Frontal cortex (tissue), 4 donors: ENCODE data around the gene ST8SIA5. TPM values are rescaled to one million over a fixed set of nuclear protein-coding genes. Genes with fewer than 3 reads are reported as not detected.

Experiments used
- DNase-seq, 2 donors: peaks; one replicate each; pipeline ENCODE4 v3.0.0; 2012; ENCODE audit warnings: low spot score in 2 of 2
- FAIRE-seq: peaks from 2 replicates; lab custom pipeline; 2012; peaks lifted over from hg19 to GRCh38; lab: Jason Lieb, UNC
- total RNA-seq: library from RNA; depleted of rRNA; stranded (reverse); fragments of >200 nt; gene quantifications from one replicate; pipeline ENCODE4 v1.2.3, GENCODE V29; 2014
- donor health status: control.
- donor health status: control.
- donor health status: control.

The ST8SIA5 gene
- total RNA-seq, 1 donor from 2014 or later, result 4.9 TPM

DNA sequence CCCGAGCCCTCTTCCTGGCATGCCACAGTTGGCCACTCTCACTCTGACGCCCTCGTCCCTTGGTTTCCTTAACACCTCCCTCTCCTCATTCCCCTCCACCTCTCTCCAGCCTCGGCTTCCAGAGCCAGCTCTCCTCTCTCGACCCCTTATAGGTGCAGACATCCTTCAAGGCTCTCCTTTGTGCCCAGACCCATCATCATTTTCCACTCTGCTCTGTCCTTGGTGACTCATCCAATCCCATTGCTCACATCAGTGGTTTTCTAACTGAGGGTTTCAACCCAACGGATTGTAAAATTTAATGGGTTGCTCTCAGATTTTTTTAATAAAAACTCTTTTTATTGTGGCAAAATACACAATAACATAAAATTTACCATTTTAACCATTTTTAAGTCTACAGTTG, 6.2 kb downstream of the ST8SIA5 start:
- DNase-seq, result no peak
- no peak for FAIRE-seq

DNA sequence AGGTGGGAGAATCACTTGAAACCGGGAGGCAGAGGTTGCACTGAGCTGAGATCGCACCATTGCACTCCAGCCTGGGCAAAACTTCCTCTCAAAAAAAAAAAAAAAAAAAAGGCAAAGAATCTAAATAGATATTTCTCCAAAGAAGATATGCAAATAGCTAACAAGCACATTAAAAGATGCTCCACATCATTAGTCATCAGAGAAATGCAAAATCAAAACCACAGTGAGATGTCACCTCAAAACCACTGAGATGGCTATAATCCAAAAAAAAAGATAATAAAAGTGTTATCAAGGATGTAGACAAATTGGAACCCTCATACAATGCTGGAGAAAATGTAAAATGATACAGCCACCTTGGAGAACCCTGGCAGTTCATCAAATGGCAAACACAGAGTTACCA, 8.4 kb downstream of the ST8SIA5 start:
- DNase-seq (no peak), FAIRE-seq (no peak)

DNA sequence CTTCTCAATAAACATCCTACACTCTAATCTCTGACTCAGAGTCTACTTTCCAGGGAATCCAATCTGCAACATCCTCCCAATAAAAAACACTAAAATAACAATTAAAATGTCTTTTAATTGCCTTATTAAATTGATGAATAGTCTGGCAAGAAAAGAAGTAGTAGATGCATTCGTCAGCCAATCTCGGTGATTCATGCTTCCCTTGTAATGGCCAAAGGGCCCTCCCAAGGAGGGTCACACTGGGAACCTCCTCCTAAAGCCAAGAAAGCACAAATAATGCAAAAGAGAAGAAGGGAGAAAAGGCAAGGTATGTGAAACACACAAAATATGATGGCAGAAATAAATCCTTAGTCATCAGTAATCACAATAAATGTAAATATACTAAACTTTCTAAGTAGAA, 16.8 kb downstream of the ST8SIA5 start:
- FAIRE-seq (no peak), DNase-seq (no peak)

DNA sequence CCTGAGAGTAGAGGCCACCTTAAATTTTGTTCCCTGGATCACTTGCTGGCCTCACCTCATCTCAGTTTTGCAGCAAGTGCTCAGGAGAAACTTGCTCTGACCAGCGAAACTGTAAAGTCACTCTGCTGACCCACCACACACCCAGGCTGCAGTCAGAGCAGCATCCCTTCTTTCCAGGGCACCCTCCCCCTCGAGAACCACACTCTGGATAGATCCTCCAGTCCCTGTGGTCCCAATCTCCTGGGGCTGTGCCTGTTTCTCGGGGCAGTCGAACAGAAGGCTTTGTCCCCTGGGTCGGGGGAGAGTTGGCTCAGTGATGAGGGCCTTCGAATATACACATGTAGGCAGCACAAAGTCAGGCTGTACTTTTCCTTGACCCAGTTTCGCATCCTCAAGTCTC, 18.4 kb downstream of the ST8SIA5 start:
- DNase-seq (no peak), FAIRE-seq (no peak)

DNA sequence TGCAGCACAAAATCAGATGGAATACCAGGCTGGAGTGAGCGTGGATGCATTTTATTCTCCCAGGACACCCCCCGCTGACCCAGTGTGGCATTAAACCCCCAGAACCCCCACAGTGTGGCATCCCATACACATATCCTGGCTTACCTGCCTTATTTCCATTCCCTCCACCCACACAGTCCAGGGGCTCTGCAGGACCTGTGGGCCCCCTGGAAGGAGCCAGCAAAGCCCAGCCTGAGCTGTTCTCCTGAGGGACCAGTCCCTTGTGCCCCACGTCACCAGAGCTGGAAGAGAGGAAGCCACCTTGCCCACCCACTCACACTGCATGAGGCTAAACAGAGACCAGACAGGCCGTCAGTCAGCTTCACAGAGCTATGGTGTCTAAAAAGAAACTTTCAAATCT, 20.1 kb downstream of the ST8SIA5 start:
- no peak for DNase-seq
- no peak for FAIRE-seq

DNA sequence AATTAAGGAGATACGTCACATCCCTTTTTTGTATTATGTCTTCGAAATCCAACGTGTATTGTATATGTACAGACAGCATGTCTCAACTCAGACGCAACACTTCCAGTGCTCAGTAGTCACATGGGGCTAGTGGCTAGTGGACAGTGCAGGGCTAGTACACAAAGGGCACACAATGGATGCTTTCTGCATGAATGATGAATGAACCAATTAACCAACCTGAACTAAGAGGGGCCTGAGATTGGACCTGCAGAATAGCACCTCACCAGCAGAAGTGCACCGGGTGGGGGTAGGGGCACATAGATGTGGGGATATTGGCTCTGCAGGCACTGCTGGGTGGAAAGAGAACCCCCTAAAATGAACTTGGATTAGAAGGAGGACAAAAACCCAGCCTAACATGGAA, 20.7 kb downstream of the ST8SIA5 start:
- FAIRE-seq (no peak), DNase-seq (no peak)

DNA sequence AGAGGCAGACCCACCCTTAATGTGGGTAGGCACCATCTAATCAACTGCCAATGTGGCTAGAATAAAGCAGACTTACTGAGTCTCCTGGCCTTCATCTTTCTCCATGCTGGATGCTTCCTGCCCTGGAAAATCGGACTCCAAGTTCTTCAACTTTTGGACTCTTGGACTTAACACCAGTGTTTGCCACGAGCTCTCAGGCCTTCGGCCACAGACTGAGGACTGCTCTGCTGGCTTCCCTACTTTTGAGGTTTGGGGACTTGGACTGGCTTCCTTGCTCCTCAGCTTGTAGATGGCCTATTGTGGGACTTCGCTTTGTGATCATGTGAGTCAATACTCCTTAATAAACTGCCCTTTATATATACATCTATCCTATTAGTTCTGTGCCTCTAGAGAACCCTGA, 21.9 kb downstream of the ST8SIA5 start:
- no peak for DNase-seq
- no peak for FAIRE-seq

DNA sequence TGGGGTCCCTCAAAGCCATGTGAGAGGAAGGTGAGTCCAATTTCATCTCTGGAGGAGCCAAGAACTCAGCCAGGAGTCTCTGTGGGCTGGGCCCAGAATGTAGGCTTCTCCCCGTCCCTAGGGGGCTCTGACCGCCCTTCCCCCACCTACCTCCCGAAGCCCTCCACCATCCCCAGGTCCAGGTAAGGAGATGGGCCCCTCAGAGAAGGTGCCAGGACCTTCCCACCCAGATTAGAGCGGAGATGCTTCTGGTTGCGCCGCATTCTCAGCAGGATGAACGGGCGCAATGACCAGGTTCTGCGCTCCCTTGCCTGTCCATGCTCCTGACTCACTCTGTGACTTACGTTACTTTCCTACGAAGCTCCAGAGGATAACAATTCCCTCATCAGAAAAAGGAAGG, 23.0 kb downstream of the ST8SIA5 start:
- no peak for DNase-seq
- FAIRE-seq, result no peak

DNA sequence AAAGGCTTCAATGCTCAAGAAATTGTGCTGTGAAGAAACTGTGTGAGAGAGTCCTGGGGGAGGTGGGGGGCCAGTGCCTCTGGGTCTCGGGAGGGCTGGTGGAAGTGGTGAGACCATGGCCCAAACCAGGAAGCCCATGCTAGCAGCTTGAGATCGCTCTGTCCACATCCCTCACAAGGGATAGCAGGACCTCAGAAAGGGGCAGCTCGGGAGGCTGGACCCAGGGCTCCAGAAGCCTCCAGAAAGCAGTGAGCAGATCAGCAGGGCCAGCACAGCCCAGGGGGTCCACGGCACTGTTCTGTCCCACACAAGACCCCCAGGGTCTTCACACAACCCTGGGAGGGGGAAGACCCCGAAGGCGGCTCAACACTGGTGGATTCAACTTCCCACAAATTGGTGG, 24.1 kb downstream of the ST8SIA5 start:
- DNase-seq, result no peak
- FAIRE-seq, result no peak

DNA sequence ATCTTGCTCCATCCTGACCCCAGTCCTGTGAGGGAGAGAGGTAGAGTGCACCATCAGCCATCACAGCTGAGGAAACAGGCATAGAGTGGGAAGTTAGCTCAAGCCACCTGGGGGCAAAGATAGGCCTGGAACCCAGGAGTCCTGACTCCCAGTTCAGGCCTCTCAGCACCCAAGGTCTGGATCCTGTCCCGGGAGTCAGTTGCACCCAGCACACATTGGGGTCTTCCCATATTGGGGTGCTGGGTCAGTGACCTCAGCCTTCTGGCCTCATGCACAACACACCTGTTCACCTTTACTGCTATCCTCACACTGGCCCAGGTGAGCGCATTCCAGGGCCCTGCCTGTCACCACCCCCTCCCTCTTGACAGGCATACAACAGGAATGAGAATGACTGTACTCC, 24.7 kb downstream of the ST8SIA5 start:
- FAIRE-seq (no peak), DNase-seq (no peak)

DNA sequence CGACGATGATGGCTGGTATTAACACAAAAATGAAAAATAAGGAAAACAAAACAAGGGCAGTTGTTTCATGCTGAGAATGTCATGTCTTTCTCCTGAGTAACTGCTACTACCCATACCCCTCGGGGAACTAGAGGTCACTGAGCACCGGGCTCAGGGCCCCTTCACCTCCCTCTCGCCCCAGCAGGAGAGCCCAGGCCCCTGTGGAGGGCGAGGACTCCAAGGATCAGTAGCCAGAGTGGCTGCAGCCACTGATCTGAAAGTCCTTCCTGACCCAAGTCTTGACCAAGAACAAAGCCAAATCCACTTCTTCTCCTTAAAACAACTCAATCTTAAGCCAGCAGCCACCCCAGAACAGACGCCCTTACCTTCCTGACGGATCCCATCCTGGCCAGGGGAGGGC, 25.5 kb downstream of the ST8SIA5 start:
- FAIRE-seq, result no peak
- DNase-seq, result no peak

DNA sequence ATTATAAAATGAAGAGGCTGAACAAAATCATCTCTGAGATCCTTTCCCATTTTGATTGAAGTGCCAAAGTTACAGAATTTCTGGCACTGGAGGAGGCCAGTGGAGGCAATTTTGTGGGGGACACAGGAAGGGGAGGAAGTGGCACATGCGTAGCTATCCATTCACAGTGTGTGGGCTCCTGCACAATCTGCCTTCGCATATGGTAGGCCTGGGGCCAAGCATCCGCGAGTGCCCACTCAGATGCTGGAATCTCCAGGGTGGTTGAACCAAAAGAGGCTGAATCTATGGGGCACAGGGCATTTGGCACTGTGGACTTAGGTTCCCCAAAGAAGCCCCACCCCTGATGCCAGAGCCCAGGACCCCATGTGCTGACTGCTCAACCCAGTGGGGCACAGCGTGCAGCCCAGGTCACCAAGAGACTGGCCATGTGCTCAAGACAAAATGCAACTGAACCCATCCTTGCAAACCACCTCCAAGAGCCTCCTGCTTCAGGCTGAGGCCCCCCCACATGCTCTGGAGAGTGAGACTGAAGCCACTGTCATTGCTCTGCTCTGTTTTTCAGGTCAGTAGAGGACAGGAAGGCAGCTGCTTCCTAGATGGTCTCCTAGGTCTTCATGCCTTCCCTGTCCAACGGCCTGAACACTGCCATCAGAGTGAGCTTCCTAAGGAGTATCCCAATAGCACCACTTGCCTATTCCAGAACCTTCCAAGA, 28.5 kb downstream of the ST8SIA5 start:
- DNase-seq (no peak), FAIRE-seq (no peak)

DNA sequence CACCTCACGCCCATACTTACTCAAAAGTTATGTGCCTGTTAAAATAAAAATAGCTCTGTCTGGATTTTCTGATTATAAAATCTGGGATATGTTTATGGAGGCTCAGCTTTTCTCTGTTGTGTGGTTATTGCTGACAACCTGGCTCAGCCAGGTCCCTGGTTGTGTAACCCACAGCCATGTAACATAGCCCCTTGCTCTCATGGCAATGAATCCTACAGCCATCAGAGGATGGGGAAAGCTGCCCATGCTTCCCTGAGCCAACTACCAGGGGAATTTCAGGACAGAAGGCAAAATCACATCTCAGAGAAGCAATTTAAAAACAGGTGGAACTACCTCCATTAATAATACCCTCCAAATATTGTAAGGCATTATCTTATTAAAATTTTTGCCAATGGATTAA, 29.7 kb downstream of the ST8SIA5 start:
- FAIRE-seq (no peak), DNase-seq (no peak)

DNA sequence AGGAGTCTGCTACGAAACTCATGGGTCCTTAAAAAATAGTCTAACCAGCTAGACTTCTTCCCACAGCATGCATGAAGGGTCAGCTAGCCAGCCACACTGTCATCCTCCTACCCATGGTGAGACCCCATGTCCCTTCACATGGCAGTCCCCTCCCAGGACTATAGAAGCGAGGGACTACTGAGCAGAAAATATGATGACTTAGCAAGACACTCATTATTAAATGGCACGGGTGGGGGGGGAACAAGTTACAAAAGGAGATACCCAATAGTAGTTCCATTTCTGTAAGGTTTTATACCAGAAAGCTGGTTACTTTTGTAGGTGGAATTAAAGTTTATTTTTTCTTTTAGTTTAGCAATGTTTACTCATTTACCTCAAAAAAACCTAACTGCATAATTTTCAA, 31.5 kb downstream of the ST8SIA5 start:
- FAIRE-seq (no peak), DNase-seq (no peak)

DNA sequence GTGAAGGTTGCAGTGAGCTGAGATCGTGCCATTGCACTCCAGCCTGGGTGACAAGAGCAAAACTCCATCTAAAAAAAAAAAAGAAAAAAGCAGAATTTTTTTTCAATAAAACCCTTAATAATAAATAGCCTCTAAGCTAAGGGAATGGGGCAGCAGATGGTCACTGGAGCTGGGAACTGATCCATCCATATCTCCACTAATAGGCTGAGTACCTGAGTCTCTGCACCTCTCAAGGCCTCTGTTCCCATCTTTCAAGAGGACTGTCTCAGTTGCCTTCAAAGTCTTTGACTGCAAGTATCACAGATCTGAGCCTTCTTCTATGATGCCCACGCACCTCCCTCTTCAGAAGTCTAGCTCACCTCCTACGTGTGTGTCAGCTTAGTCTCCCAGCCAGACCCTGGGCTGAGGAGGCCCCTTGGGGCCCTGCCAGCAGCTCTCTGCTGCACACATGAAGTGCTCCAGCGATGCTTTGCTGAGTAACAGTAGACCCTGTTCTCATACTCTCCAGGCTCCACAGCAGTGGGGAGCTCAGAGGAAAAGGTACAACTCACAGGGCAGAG, 32.9 kb downstream of the ST8SIA5 start:
- DNase-seq (no peak), FAIRE-seq (no peak)

DNA sequence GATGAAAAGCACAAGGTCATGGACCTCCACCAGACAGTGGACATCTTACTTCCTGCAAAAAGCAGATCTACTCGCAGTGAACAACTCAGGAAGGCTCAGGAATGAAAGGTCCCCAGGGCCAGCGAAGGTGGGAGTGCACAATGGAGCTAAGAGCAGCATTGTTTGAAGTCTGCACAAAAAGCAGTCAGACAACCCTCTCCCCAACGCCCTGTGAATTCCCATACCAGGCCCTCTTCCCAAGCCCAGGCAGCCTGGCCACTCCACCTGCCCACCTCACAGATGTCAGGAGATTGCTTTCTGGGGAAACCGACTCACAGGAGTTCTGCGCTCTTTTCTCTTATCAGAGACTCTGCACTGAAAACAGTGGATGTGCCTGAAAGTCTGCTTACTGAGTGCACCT, 34.8 kb downstream of the ST8SIA5 start:
- no peak for DNase-seq
- no peak for FAIRE-seq

DNA sequence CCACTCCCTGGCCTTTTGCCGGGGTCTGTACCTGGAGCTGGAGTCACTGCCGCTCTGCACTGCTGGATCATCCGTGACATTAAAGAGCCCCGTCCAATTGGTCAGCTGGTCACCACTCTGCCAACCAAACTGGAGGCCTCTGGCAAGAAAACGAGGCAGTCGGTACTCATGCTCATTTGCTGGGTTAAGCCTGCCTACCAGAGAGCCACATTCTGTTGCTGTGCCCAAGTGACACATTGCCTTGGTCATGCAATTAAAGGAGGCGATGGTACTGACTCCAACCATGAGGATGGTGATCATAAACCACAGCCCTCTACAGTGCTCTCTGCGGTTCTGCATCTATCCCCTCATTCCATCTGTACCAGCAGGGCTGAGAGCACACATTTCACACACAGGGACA, 35.5 kb downstream of the ST8SIA5 start:
- FAIRE-seq (no peak), DNase-seq (no peak)

DNA sequence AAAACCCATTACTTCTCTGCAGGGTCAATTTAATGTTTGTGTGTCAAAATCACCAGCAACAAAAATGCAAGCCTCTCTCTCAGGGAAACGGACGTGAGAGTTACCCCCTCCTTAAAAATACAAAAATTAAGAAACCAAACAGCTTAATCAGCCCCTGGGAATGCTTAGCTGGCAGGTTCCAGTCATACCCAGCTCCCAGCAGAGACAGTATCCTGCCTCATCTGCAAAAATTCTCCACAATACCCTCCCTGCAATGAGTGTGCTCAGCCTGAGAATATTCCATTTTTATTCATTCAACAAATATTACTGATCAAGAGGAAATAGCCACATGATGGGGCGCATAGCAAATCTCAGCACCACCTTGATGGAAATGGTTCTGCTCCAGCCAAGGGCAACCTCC, 36.3 kb downstream of the ST8SIA5 start:
- DNase-seq (no peak), FAIRE-seq (no peak)

DNA sequence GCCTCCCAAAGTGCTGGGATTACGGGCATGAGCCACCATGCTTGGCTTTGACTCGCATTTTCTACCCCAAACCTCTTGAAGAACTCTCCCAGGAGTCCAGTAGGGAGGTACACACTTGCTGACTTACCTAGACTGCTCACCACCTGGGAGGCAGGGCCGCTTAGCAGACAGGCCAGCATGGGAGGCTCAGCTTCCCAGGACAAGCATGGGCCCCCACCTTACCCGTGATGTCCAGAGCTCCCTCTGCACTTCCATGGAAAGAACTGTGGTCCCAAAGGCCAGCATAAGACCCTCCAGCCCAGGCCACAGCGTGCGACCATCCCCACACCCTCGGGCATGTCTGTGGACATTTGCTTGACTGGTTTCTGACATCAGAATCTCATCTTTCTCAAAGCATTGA, 36.8 kb downstream of the ST8SIA5 start:
- FAIRE-seq (no peak), DNase-seq (no peak)

DNA sequence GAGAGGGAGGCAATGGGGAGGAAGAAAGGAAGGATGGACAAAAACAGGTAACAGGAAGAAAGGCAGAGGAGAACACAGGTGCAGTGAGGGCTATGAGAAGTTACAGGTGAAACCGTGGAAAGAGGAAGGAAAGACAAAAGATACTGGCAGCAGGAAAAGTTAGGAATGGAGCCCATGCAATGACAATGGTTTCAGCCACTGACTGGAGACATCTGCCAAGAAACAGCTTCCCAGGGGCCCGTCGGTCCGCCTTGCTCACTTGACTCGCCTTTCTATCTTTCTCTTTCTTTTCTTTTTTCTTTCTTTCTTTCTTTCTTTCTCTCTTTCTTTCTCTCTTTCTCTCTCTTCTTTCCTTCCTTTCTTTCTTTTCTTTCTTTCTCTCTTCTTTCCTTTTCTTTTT, 37.5 kb downstream of the ST8SIA5 start:
- no peak for FAIRE-seq

DNA sequence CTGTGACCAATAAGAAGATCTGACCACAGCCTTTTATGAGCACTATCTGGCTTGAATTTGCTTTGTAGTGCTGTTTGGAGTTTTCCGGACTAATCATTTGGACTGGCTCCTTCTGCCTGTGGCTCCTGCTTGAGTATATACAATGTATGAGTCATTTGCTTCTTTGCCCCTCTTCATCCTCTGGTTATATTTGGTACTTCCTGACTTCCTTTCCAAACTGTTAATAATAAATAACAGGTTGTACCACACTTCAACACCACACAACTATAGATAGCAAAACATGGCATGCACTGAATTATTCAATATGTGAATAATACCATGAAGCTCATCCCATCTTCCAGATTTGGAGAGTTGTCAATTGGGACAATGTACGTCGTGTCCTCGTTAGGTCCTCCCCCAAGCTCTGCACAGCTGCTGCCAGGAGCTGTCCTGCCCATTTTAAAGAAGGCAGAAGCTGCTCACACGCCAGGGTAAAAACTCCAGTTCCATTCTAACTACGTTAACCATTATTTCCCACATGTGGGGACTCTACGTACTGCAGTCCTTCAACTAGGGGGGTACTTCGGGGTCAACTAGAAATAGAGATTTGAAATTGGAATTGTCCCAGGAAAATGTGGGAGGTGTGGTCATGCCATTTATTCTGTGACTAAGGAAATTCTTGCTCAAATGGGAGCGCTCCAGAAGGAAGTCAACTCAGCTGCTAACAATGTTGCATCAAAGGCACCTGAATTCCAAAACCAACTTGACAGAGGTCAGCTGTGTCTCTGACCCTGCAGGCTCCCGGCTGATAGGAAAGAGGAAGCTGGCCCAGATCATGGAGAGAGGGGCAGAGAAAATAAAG, 38.1 kb downstream of the ST8SIA5 start:
- FAIRE-seq (no peak), DNase-seq (no peak)

More for the DNA sequence above, 37.5 kb downstream of the ST8SIA5 start:
- DNase-seq, result no peak
